DND-41 (cell line): ENCODE measurements around the gene UNC5C.

Source experiments
- EZH2 ChIP-seq: IDR thresholded peaks from 3 replicates; pipeline ENCODE4 v1.6.1; 2012; ENCODE audit warnings: borderline replicate concordance, low read depth, mild to moderate bottlenecking, moderate library complexity, low read length, inconsistent platforms; ENCODE audit not compliant: severe bottlenecking
- TF ChIP-seq, protein P1 (sequence below): IDR thresholded peaks from 2 replicates; pipeline ENCODE4 v1.5.1; 2012; ENCODE audit warnings: borderline replicate concordance, low read length, moderate library complexity, mild to moderate bottlenecking; ENCODE audit not compliant: poor library complexity, severe bottlenecking; ENCODE audit errors: extremely low read depth

DNA sequence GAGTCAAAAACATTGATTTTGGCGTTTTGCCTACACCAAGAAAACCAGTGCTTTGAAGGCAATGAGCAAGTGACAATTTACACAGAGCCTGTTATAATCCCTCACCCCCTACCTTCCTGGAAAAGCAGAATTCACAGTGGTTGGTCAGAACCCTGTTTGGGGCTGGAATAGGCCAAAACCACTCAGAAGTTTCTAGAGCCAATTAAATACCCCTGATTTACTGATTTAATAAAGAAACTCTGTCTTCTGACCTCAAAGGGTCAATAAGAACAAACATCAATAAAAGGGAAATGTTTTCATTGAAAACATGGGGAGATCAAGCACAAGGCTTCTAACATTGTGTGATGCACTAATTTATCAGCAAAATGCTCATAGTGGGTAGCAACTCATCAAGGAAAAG is 116.3 kb downstream of the UNC5C start:
- TF ChIP-seq EZH2, result no peak
- TF ChIP-seq, protein P1, sequence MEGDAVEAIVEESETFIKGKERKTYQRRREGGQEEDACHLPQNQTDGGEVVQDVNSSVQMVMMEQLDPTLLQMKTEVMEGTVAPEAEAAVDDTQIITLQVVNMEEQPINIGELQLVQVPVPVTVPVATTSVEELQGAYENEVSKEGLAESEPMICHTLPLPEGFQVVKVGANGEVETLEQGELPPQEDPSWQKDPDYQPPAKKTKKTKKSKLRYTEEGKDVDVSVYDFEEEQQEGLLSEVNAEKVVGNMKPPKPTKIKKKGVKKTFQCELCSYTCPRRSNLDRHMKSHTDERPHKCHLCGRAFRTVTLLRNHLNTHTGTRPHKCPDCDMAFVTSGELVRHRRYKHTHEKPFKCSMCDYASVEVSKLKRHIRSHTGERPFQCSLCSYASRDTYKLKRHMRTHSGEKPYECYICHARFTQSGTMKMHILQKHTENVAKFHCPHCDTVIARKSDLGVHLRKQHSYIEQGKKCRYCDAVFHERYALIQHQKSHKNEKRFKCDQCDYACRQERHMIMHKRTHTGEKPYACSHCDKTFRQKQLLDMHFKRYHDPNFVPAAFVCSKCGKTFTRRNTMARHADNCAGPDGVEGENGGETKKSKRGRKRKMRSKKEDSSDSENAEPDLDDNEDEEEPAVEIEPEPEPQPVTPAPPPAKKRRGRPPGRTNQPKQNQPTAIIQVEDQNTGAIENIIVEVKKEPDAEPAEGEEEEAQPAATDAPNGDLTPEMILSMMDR, result no peak
